Trophoblast cell (in vitro differentiated cells and primary cell): Measurements from ENCODE around the gene IQCN.

ENCODE experiments used
- DNase-seq, 2 donors: peaks; one replicate each; pipeline ENCODE4 v3.0.0-alpha.2; 2016
- H2AFZ ChIP-seq: 2 replicates; pipeline ENCODE4 v1.6.1; 2013; ENCODE audit warnings: low read length, moderate library complexity, mild to moderate bottlenecking; ENCODE audit not compliant: insufficient read depth, poor library complexity
- H2AK5ac ChIP-seq: 2 replicates; pipeline ENCODE4 v1.6.1; 2013; ENCODE audit warnings: mild to moderate bottlenecking, low read length
- H2BK120ac ChIP-seq: 2 replicates; pipeline ENCODE4 v1.6.1; 2013; ENCODE audit warnings: low read length, mild to moderate bottlenecking, moderate library complexity; ENCODE audit not compliant: insufficient read depth, poor library complexity
- H2BK12ac ChIP-seq: 2 replicates; pipeline ENCODE4 v1.6.1; 2013; ENCODE audit warnings: mild to moderate bottlenecking, low read length, moderate library complexity
- H2BK5ac ChIP-seq: 2 replicates; pipeline ENCODE4 v1.6.1; 2013; ENCODE audit warnings: low read length, low read depth, moderate library complexity, mild to moderate bottlenecking; ENCODE audit not compliant: poor library complexity
- H3K14ac ChIP-seq: 2 replicates; pipeline ENCODE4 v1.6.1; 2013; ENCODE audit warnings: mild to moderate bottlenecking, low read length
- H3K18ac ChIP-seq: 2 replicates; pipeline ENCODE4 v1.6.1; 2013; ENCODE audit warnings: mild to moderate bottlenecking, low read length
- H3K23ac ChIP-seq: 2 replicates; pipeline ENCODE4 v1.6.1; 2013; ENCODE audit warnings: low read length
- H3K27ac ChIP-seq: 2 replicates; pipeline ENCODE4 v1.5.1; 2013; ENCODE audit warnings: low read depth, mild to moderate bottlenecking, inconsistent platforms, low read length, moderate library complexity
- H3K27me3 ChIP-seq: 2 replicates; pipeline ENCODE4 v1.6.1; 2013; ENCODE audit warnings: inconsistent platforms, mild to moderate bottlenecking, low read length, moderate library complexity; ENCODE audit not compliant: insufficient read depth
- H3K36me3 ChIP-seq, 2 experiments: 1 replicate in 1 of 2; 2 replicates in 1 of 2; pipeline ENCODE4 v1.6.1; 2013; ENCODE audit warnings: low read length in 2 of 2, mild to moderate bottlenecking in 2 of 2, moderate library complexity in 1 of 2; ENCODE audit not compliant: insufficient read depth in 2 of 2, control insufficient read depth in 1 of 2
- H3K4ac ChIP-seq: 2 replicates; pipeline ENCODE4 v1.6.1; 2013; ENCODE audit warnings: low read depth, mild to moderate bottlenecking, low read length, moderate library complexity
- H3K4me1 ChIP-seq, 2 experiments: 1 replicate in 1 of 2; 2 replicates in 1 of 2; pipeline ENCODE4 v1.6.1; 2013; ENCODE audit warnings: low read length in 2 of 2, mild to moderate bottlenecking in 2 of 2, moderate library complexity in 1 of 2; ENCODE audit not compliant: insufficient read depth in 2 of 2, control insufficient read depth in 1 of 2
- H3K4me2 ChIP-seq: 2 replicates; pipeline ENCODE4 v1.6.1; 2013; ENCODE audit warnings: inconsistent platforms, mild to moderate bottlenecking, low read length, moderate library complexity
- H3K4me3 ChIP-seq: 2 replicates; pipeline ENCODE4 v1.5.1; 2013; ENCODE audit warnings: mild to moderate bottlenecking, low read depth, low read length, inconsistent platforms
- H3K79me1 ChIP-seq: one replicate; pipeline ENCODE4 v1.6.1; 2013; ENCODE audit warnings: low read length
- H3K79me2 ChIP-seq: 2 replicates; pipeline ENCODE4 v1.6.1; 2013; ENCODE audit warnings: low read length, mild to moderate bottlenecking; ENCODE audit not compliant: control insufficient read depth, insufficient read depth, poor library complexity
- H3K9ac ChIP-seq: 2 replicates; pipeline ENCODE4 v1.6.1; 2013; ENCODE audit warnings: mild to moderate bottlenecking, low read length
- H3K9me3 ChIP-seq: 2 replicates; pipeline ENCODE4 v1.6.1; 2013; ENCODE audit warnings: low read depth, mild to moderate bottlenecking, control low read depth, inconsistent platforms, low read length; ENCODE audit not compliant: insufficient read depth
- H4K12ac ChIP-seq: 2 replicates; pipeline ENCODE4 v1.6.1; 2013; ENCODE audit warnings: low read depth, mild to moderate bottlenecking, low read length, moderate library complexity
- H4K8ac ChIP-seq: 2 replicates; pipeline ENCODE4 v1.6.1; 2013; ENCODE audit warnings: low read depth, mild to moderate bottlenecking, low read length, moderate library complexity
- H4K91ac ChIP-seq: one replicate; pipeline ENCODE4 v1.6.1; 2013; ENCODE audit warnings: low read depth, mild to moderate bottlenecking, low read length, moderate library complexity
- WGBS: extraction: QIAGEN DNeasy Blood & Tissue Kit; methylation state at CpG from one replicate; pipeline ENCODE4 v1.1.7; 2013; ENCODE audit warnings: missing lambda C conversion rate; ENCODE audit not compliant: insufficient read length, insufficient coverage; ENCODE audit errors: extremely low coverage; 5-methylcytosine and 5-hydroxymethylcytosine counted together

IQCN gene

DNA sequence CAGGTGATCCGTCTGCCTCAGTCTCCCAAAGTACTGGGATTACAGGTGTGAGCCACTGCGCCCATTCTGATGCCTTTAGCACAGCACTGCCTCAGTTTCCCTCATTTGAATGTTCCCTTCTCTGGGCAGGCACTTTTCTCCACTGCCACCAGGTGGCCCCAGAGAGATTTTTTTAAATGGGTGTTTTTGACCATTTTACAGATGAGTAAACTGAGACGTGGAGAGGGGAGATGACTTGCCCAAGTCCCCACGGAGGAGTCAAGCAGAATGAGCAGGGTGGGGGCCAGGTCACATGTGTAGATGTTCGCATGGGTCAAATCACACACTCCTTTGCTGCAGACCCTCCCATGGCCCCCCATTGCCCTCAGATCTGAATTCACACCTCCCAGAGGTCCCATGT is 44.8 kb downstream of the IQCN start:
- peaks cover 6% of the 10 kb centered on the region for H3K9me3 ChIP-seq
- no peaks in the 10 kb centered on the region for H3K36me3 ChIP-seq
- H3K9ac ChIP-seq = no peak overlapping the region
- H3K14ac ChIP-seq = no peak overlapping the region
- H4K8ac ChIP-seq = no peak overlapping the region
- no peak overlapping the region for H2BK5ac ChIP-seq
- peaks cover 5% of the 10 kb centered on the region for H3K79me1 ChIP-seq
- no CpG with 5 or more reads among the region's 5 CpGs for WGBS
- H3K4me2 ChIP-seq = no peak overlapping the region
- H4K12ac ChIP-seq = no peak overlapping the region
- no peak overlapping the region for H4K91ac ChIP-seq
- H3K4me3 ChIP-seq = no peak overlapping the region
- no peak overlapping the region for H3K23ac ChIP-seq
- H3K27me3 ChIP-seq = peaks cover 7% of the 10 kb centered on the region
- DNase-seq = peak in 1 of 2 donors; percentile 14
- no peak overlapping the region for H2AK5ac ChIP-seq
- no peak overlapping the region for H2BK12ac ChIP-seq
- H3K18ac ChIP-seq = no peak overlapping the region
- H2AFZ ChIP-seq = no peak overlapping the region
- H3K27ac ChIP-seq = no peak overlapping the region
- H3K79me2 ChIP-seq = no peaks in the 10 kb centered on the region
- H3K4me1 ChIP-seq = peaks cover 7 to 14% of the 10 kb centered on the region in 2 experiments
- H3K4ac ChIP-seq = no peak overlapping the region
- H2BK120ac ChIP-seq = no peak overlapping the region

DNA sequence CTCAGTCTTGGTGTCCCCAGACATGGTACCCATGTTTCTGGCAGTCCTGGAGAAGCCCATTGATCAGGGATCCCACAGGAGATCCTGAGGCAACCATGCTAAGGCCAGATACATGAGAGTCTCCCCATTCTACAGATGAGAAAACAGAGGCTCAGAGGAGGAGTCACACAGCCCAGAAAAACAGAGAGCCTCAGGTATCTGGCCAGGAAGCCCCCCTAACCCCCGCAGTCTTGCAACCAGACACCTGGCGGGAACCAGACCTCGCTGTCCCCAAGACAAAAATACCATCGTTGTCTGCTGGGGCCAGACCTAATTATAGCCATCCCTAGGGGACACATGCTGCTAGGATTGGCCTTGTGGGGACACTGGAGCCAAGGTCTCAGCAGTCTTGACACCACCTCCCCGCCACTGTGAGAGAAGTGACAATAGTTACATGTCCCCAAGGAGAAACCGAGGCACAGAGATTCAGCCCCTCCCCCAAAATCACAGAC is 46.4 kb downstream of the IQCN start:
- no peak overlapping the region for H3K4me2 ChIP-seq

DNA sequence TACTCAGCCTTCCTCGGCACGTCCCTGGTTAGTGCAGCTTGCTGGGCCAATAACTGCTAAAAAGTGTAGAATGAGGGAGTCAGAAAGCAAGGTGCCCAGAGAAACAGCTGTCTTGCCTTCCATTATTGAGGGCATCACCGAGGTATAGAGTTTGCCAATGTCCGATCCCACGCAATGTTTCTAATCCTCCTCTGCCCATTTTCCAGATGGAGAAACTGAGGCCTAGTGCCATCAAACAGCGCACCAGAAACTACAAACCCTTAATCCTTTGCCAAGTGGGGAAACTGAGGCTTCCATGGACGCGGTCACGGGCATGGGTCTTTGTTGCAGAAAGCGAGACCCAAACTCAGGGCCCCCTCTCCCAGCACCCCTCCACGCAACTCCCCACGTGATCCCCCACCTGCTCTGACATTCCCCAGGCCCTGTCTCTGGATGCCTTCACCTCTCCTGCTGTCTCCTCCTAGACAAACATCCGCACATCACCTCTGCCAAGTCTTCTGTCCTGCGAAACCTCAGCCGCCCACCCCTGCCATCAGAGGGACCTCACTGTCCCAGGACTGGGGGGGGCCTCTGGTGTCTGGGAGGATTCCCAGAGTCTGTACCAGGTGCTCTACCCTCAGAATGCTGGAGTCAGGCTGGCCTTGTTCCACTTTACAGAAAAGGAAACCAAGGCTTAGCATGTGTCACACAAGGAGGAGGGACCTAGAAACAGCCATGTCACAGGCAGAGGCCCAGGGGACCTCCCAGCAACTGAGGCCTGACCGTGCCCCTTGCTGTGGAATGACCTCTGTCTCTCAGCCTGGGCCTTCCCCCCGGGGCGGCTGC is 47.1 kb downstream of the IQCN start:
- no CpG with 5 or more reads among the region's 18 CpGs for WGBS
- H4K12ac ChIP-seq = no peak overlapping the region

More for the DNA sequence above, 46.4 kb downstream of the IQCN start:
- peaks cover 8 to 15% of the 10 kb centered on the region in 2 experiments for H3K4me1 ChIP-seq
- H2BK12ac ChIP-seq = no peak overlapping the region
- H3K9ac ChIP-seq = no peak overlapping the region
- H3K9me3 ChIP-seq = peaks cover 4% of the 10 kb centered on the region
- peak overlapping the region; percentile 21 for H3K4me3 ChIP-seq
- H3K79me2 ChIP-seq = peaks cover 3% of the 10 kb centered on the region
- H3K27me3 ChIP-seq = peaks cover 7% of the 10 kb centered on the region
- H2BK120ac ChIP-seq = no peak overlapping the region
- no peak overlapping the region for H4K12ac ChIP-seq
- no peak overlapping the region for H2BK5ac ChIP-seq
- H2AK5ac ChIP-seq = no peak overlapping the region
- no peaks in the 10 kb centered on the region for H3K36me3 ChIP-seq
- H4K91ac ChIP-seq = no peak overlapping the region
- no peak overlapping the region for H3K14ac ChIP-seq
- no CpG with 5 or more reads among the region's 6 CpGs for WGBS
- H4K8ac ChIP-seq = no peak overlapping the region
- H3K18ac ChIP-seq = no peak overlapping the region
- H2AFZ ChIP-seq = no peak overlapping the region
- no peak overlapping the region for H3K27ac ChIP-seq
- DNase-seq = no peak
- no peak overlapping the region for H3K23ac ChIP-seq
- H3K79me1 ChIP-seq = peaks cover 10% of the 10 kb centered on the region
- no peak overlapping the region for H3K4ac ChIP-seq

DNA sequence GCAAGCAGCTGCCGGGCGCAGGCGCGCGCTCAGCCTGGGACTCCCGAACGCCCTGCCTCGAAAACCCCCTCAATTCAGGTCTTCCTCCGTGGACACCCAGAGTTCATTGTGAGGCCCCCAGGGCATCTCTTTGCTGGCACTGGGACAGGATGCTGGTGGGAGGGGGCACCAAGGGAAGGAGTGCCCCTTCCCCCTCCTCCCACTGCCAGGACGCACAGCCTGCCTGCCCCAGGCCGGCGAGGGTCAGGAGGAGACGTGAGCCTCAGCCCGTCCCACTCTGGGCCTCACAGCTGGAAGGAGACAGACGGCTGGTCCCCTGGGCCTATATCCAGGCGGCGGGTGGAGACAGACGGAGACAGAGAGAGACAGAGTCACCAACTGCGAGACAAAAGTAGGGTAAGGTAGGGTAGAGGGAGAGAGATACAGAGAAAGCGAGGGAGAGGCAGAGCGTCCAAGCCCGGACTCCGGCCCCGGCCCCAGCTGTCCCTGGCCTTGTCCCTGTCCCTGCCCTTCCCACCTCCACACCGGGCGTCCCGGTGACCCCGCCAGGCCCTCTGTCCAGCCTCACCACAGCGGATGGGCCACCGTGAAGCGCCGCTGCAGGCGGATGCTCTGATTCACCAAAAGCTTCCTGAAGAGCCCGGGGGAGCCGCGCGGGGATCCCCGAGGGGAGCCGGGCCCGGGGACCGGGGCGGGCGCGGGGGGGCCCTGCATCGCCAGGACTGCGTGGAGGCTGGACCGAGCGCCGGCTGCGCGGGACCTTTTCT is 48.4 kb downstream of the IQCN start, which contains the start of gene PDE4C:
PDE4C (minus strand) TSS at position 737 of the 767 bp plus-strand sequence; CDS start at position 714, 23 bp downstream.
- Histone ChIP-seq H2BK120ac (no peak within 1 kb of the TSS), H4K12ac (no peak within 1 kb of the TSS), H3K4me3 (no peak within 1 kb of the TSS), H2AFZ (peak within 1 kb of the TSS; percentile 84), H2BK5ac (no peak within 1 kb of the TSS), H2AK5ac (no peak within 1 kb of the TSS), H3K4me1 (peaks cover 7 to 10% of the 10 kb centered on the region in 2 experiments), H3K27ac (no peak within 1 kb of the TSS), H3K79me2 (peaks cover 3% of the 10 kb centered on the region), H3K27me3 (peaks cover 7% of the 10 kb centered on the region), H4K8ac (no peak within 1 kb of the TSS), H3K9ac (no peak within 1 kb of the TSS), H2BK12ac (no peak within 1 kb of the TSS), H3K4ac (no peak within 1 kb of the TSS), H3K9me3 (no peaks in the 10 kb centered on the region), H3K23ac (no peak within 1 kb of the TSS), H4K91ac (peak within 1 kb of the TSS; percentile 82), H3K4me2 (peak within 1 kb of the TSS; percentile 71), H3K18ac (no peak within 1 kb of the TSS), H3K14ac (no peak within 1 kb of the TSS), H3K36me3 (no peaks in the 10 kb centered on the region), H3K79me1 (peaks cover 10% of the 10 kb centered on the region)
- WGBS = no CpG with 5 or more reads among the region's 51 CpGs
- no peak for DNase-seq

More for the DNA sequence above, 47.1 kb downstream of the IQCN start:
- Histone ChIP-seq H4K8ac (no peak overlapping the region), H3K4ac (no peak overlapping the region), H3K23ac (no peak overlapping the region), H2BK12ac (no peak overlapping the region), H3K14ac (no peak overlapping the region), H3K79me1 (peaks cover 10% of the 10 kb centered on the region), H3K4me3 (no peak overlapping the region), H3K27ac (no peak overlapping the region), H3K9me3 (peaks cover 2% of the 10 kb centered on the region), H3K79me2 (peaks cover 3% of the 10 kb centered on the region), H3K9ac (no peak overlapping the region), H3K18ac (no peak overlapping the region), H3K27me3 (peaks cover 7% of the 10 kb centered on the region), H3K36me3 (no peaks in the 10 kb centered on the region), H2BK5ac (no peak overlapping the region), H3K4me2 (no peak overlapping the region), H2BK120ac (no peak overlapping the region), H3K4me1 (peaks cover 7 to 10% of the 10 kb centered on the region in 2 experiments), H4K91ac (no peak overlapping the region), H2AK5ac (no peak overlapping the region), H2AFZ (no peak overlapping the region)
- no peak for DNase-seq
